ENCODE results near the gene LIPC.

DNA sequence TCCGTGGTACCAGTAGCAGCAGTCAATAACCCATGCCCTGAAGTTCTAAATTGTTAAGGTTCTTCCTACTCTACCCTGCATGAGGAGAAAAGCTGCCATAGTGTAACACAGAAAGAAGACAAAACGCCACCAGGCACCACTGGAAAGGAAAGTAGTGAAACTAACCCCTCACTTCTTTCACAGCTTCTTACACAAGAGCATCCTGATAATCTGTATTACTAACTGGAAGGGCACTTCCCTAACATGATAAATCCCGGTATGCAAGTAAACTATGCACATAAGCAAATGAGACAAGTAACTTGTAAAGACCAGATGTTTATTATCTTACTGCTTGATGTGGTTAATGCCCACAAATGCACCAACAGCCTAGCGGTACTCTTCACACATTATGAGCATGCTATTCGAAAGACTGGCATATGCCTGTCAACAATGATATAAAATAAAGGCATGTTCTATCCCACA lies 176.4 kb downstream of the LIPC start:
- TF ChIP-seq, protein P1, sequence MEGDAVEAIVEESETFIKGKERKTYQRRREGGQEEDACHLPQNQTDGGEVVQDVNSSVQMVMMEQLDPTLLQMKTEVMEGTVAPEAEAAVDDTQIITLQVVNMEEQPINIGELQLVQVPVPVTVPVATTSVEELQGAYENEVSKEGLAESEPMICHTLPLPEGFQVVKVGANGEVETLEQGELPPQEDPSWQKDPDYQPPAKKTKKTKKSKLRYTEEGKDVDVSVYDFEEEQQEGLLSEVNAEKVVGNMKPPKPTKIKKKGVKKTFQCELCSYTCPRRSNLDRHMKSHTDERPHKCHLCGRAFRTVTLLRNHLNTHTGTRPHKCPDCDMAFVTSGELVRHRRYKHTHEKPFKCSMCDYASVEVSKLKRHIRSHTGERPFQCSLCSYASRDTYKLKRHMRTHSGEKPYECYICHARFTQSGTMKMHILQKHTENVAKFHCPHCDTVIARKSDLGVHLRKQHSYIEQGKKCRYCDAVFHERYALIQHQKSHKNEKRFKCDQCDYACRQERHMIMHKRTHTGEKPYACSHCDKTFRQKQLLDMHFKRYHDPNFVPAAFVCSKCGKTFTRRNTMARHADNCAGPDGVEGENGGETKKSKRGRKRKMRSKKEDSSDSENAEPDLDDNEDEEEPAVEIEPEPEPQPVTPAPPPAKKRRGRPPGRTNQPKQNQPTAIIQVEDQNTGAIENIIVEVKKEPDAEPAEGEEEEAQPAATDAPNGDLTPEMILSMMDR (conservative IDR thresholded peaks at IDR 0.05 in 1 of 2, IDR thresholded peaks at IDR 0.05 in 1 of 2; ENCODE audit: low read depth in 1 of 2, low read length in 2 of 2): no peak
- no peak for TF ChIP-seq EZH2 (IDR thresholded peaks at IDR 0.05; ENCODE audit: low read length, missing control alignments)
